SK-N-MC (cell line): ENCODE measurements around the gene RASGRP1.

Experiments used
- DNase-seq: peaks from one replicate; pipeline ENCODE4 v3.0.0-alpha.2; 2011; ENCODE audit warnings: low read depth, low spot score
- H3K27ac ChIP-seq: fragments of 200-600 bp; sonication (generic); 2 replicates; pipeline ENCODE4 v1.5.1; 2016; ENCODE audit warnings: mixed run types
- H3K36me3 ChIP-seq: fragments of 200-600 bp; sonication (generic); 2 replicates; pipeline ENCODE4 v1.6.1; 2017; ENCODE audit warnings: antibody characterized with exemption, low read length, mixed read lengths; ENCODE audit not compliant: insufficient read depth
- H3K4me3 ChIP-seq: fragments of 200-600 bp; sonication (generic); 2 replicates; pipeline ENCODE4 v1.5.1; 2016
- H3K9ac ChIP-seq: fragments of 200-600 bp; sonication (generic); 2 replicates; pipeline ENCODE4 v1.8.0; 2017; ENCODE audit warnings: mixed run types, mixed read lengths; ENCODE audit not compliant: insufficient read length
- H3K9me3 ChIP-seq: fragments of 200-600 bp; sonication (generic); 2 replicates; pipeline ENCODE4 v1.6.1; 2017; ENCODE audit warnings: low read depth, mild to moderate bottlenecking, antibody characterized with exemption, low read length, moderate library complexity, mixed read lengths
- EZH2 ChIP-seq: fragments of 200-600 bp; sonication (generic); IDR thresholded peaks from one replicate; pipeline ENCODE4 v1.6.1; 2017; ENCODE audit warnings: antibody characterized with exemption
- FOXP2 ChIP-seq: optimal IDR thresholded peaks from 2 replicates; pipeline ENCODE3; 2011; ENCODE audit warnings: mild to moderate bottlenecking, moderate library complexity; ENCODE audit not compliant: insufficient read depth; ENCODE audit errors: extremely low read length, control extremely low read depth
- POLR2AphosphoS5 ChIP-seq: IDR thresholded peaks from 2 replicates; pipeline ENCODE4 v1.6.1; 2012; ENCODE audit warnings: mild to moderate bottlenecking, low read depth, low read length, borderline replicate concordance

RASGRP1 gene

GRCh38 chr15:38564557-38565286 is at the start of gene RASGRP1:
TSS of gene RASGRP1 (minus strand) at chr15:38564814. CDS start at chr15:38564628, 186 bp downstream.
- no peak for TF ChIP-seq EZH2
- no peak for TF ChIP-seq POLR2AphosphoS5
- TF ChIP-seq FOXP2 = no peak
- no peak within 1 kb of the TSS for H3K9ac ChIP-seq
- no peak for DNase-seq
- H3K27ac ChIP-seq = no peak within 1 kb of the TSS
- H3K9me3 ChIP-seq = no peaks in the 10 kb centered on the region
- H3K36me3 ChIP-seq = no peaks in the 10 kb centered on the region
- H3K4me3 ChIP-seq = peak within 1 kb of the TSS; percentile 52

GRCh38 chr15:38613085-38613484 is 48.5 kb upstream of the RASGRP1 start:
- H3K4me3 ChIP-seq = no peak overlapping the region
- H3K9ac ChIP-seq = no peak overlapping the region
- H3K27ac ChIP-seq = no peak overlapping the region
- H3K36me3 ChIP-seq = no peaks in the 10 kb centered on the region
- TF ChIP-seq FOXP2 (no peak), EZH2 (no peak), POLR2AphosphoS5 (no peak)
- no peak for DNase-seq
- H3K9me3 ChIP-seq = no peaks in the 10 kb centered on the region

GRCh38 chr15:38612159-38612863 is 47.7 kb upstream of the RASGRP1 start:
- H3K9me3 ChIP-seq = no peaks in the 10 kb centered on the region
- H3K9ac ChIP-seq = no peak overlapping the region
- no peaks in the 10 kb centered on the region for H3K36me3 ChIP-seq
- no peak for DNase-seq
- no peak overlapping the region for H3K27ac ChIP-seq
- H3K4me3 ChIP-seq = no peak overlapping the region
- TF ChIP-seq EZH2 (no peak), FOXP2 (no peak), POLR2AphosphoS5 (no peak)

GRCh38 chr15:38611228-38611627 is 46.6 kb upstream of the RASGRP1 start:
- DNase-seq = no peak
- no peak overlapping the region for H3K4me3 ChIP-seq
- no peaks in the 10 kb centered on the region for H3K9me3 ChIP-seq
- no peak overlapping the region for H3K27ac ChIP-seq
- no peak overlapping the region for H3K9ac ChIP-seq
- TF ChIP-seq EZH2 (no peak), POLR2AphosphoS5 (no peak), FOXP2 (no peak)
- no peaks in the 10 kb centered on the region for H3K36me3 ChIP-seq

DNA sequence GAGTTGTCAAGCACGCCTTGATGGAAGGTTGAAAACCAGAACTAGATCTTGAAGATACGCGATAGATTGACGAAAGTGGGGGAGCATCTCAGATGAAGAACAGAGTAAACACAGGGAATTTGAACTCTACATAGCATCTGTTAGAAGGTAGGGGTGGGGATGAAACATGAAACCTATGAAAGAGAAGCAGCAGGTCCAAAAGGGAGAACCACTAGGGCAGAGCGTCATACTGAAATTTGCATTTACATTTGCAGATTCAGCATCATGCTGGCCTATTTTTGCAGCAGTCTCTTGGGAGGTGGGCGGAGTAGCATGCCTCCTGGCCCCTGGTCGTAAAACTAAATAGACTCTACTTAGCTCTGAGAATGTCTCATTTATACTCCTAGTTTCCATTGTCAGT is 46.1 kb upstream of the RASGRP1 start:
- no peak for TF ChIP-seq EZH2
- TF ChIP-seq POLR2AphosphoS5 = no peak
- no peak for TF ChIP-seq FOXP2
- H3K9ac ChIP-seq = no peak overlapping the region
- no peak overlapping the region for H3K4me3 ChIP-seq
- DNase-seq = no peak
- no peaks in the 10 kb centered on the region for H3K36me3 ChIP-seq
- H3K27ac ChIP-seq = no peak overlapping the region
- H3K9me3 ChIP-seq = no peaks in the 10 kb centered on the region

- H3K36me3 ChIP-seq = no peaks in the 10 kb centered on the region
- H3K9me3 ChIP-seq = no peaks in the 10 kb centered on the region
- H3K27ac ChIP-seq = no peak overlapping the region
- DNase-seq = no peak
- no peak overlapping the region for H3K9ac ChIP-seq
- H3K4me3 ChIP-seq = no peak overlapping the region
- TF ChIP-seq FOXP2 (no peak), EZH2 (no peak), POLR2AphosphoS5 (no peak)
Measured at GRCh38 chr15:38609097-38609738, 44.6 kb upstream of the RASGRP1 start.

DNA sequence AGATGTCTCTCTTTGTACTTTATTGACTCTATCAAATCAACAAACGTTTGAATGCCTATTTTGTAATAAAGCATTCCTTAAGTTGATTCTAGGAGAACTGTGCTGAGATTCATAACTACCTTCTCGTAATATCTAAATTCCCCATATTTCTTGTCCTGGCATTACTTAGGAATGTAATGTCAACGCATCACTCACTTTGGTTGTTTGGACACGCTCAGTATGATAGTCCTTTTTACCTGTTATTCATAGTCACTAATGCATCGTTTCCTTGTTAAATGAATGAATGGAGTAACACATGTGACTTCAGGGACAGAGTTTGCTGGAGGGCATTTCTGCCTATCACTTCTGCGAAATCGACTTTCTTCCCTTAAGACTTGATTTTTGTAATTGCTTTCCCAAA is 44.1 kb upstream of the RASGRP1 start:
- no peak overlapping the region for H3K27ac ChIP-seq
- TF ChIP-seq POLR2AphosphoS5 (no peak), EZH2 (no peak), FOXP2 (no peak)
- no peak overlapping the region for H3K9ac ChIP-seq
- no peak overlapping the region for H3K4me3 ChIP-seq
- no peaks in the 10 kb centered on the region for H3K36me3 ChIP-seq
- H3K9me3 ChIP-seq = no peaks in the 10 kb centered on the region
- DNase-seq = no peak

GRCh38 chr15:38605744-38606143 is 41.1 kb upstream of the RASGRP1 start:
- Histone ChIP-seq H3K27ac (no peak overlapping the region), H3K9me3 (no peaks in the 10 kb centered on the region), H3K9ac (no peak overlapping the region), H3K4me3 (no peak overlapping the region), H3K36me3 (no peaks in the 10 kb centered on the region)
- no peak for TF ChIP-seq FOXP2
- TF ChIP-seq POLR2AphosphoS5 = no peak
- TF ChIP-seq EZH2 = no peak
- no peak for DNase-seq
